Fibroblast of lung (primary cell): ENCODE results near the gene ARFGAP3.

ENCODE experiments used
- EZH2 ChIP-seq: IDR thresholded peaks from 2 replicates; pipeline ENCODE4 v1.5.1; 2012; ENCODE audit warnings: low read length, control low read depth, mild to moderate bottlenecking; ENCODE audit errors: missing control alignments
- TF ChIP-seq, protein P1 (sequence below), 2 donors: IDR thresholded peaks in 1 of 2; conservative IDR thresholded peaks in 1 of 2; 1 replicate in 1 of 2; 2 replicates in 1 of 2; pipeline ENCODE4 v1.5.1; 2011 to 2012; ENCODE audit warnings: low read length in 2 of 2, control low read depth in 1 of 2, inconsistent platforms in 1 of 2, low read depth in 1 of 2, mild to moderate bottlenecking in 1 of 2

DNA sequence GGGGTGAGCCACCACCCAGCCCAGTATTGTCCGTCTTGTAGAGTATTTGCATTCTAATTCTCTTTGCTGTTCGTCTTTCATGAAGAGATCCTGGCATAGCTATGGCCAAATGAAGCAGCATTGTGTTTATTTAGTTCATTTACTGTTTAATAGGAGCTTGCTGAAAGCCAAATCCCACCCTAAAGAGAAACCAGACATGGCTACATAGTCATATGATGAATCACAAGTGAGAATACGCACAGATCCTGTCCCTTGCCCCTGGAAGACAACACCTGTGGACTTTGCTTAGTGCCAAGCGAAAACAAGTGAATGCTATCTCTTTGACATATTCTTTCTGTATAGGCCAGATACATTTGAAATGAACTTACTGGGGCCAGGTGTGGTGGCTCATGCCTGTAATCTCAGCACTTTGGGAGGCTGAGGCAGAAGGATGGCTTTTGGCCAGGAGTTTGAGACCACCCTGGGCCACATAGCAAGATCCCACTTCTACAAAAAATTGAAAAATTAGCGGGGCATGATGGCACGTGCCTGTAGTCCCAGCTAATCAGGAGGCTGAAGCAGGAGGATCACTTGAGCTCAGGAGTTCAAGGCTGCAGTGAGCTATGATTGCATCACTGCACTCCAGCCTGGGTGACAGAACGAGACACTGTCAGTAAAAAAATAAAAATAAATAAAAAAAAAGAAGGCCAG, 5.1 kb upstream of the ARFGAP3 start:
- TF ChIP-seq, protein P1, sequence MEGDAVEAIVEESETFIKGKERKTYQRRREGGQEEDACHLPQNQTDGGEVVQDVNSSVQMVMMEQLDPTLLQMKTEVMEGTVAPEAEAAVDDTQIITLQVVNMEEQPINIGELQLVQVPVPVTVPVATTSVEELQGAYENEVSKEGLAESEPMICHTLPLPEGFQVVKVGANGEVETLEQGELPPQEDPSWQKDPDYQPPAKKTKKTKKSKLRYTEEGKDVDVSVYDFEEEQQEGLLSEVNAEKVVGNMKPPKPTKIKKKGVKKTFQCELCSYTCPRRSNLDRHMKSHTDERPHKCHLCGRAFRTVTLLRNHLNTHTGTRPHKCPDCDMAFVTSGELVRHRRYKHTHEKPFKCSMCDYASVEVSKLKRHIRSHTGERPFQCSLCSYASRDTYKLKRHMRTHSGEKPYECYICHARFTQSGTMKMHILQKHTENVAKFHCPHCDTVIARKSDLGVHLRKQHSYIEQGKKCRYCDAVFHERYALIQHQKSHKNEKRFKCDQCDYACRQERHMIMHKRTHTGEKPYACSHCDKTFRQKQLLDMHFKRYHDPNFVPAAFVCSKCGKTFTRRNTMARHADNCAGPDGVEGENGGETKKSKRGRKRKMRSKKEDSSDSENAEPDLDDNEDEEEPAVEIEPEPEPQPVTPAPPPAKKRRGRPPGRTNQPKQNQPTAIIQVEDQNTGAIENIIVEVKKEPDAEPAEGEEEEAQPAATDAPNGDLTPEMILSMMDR (conservative IDR thresholded peaks at IDR 0.05 in 1 of 2, IDR thresholded peaks at IDR 0.05 in 1 of 2; ENCODE audit: low read depth in 1 of 2, low read length in 2 of 2): no peak
- no peak for TF ChIP-seq EZH2
